Neural progenitor cell (in vitro differentiated cells): Measurements from ENCODE around the gene TTC4.

Experiments
- CTCF ChIP-seq: fragments of 200-600 bp; sonication (generic); IDR thresholded peaks from 2 replicates; pipeline ENCODE4 v1.5.1; 2017; ENCODE audit warnings: antibody characterized with exemption, mild to moderate bottlenecking
- EZH2 ChIP-seq: fragments of 200-600 bp; sonication (generic); IDR thresholded peaks from 2 replicates; pipeline ENCODE4 v1.6.1; 2017; ENCODE audit warnings: antibody characterized with exemption, mild to moderate bottlenecking, moderate library complexity
- EZH2phosphoT487 ChIP-seq: fragments of 200-600 bp; sonication (generic); IDR thresholded peaks from 2 replicates; pipeline ENCODE4 v1.6.1; 2017; ENCODE audit warnings: antibody characterized with exemption

- TF ChIP-seq CTCF (no peak), EZH2phosphoT487 (no peak), EZH2 (no peak)
These were observed 65.5 kb downstream of the TTC4 start for GRCh38 chr1:54781023-54781723.
